MCF 10A (cell line): ENCODE measurements around the gene ENTHD1. TPM values are rescaled to one million over a fixed set of nuclear protein-coding genes. Genes with fewer than 3 reads are reported as not detected.

ENCODE experiments used
- BruUV-seq: library from RNA; stranded (reverse); fragments of 400-500 nt; replicated peaks from 2 replicates; lab custom pipeline; 2021; lab: Mats Ljungman, UMichigan
- CTCF ChIA-PET: fragments of 300-600 bp; sonication (Branson Sonifier 250); formaldehyde crosslinking; extraction: SDS; loops from one replicate; lab custom pipeline; 2021; ENCODE audit warnings: antibody characterized with exemption, inconsistent platforms; lab: Yijun Ruan, JAX
- POLR2A ChIA-PET: fragments of 300-600, 350-650 bp; sonication (Branson Sonifier 250); formaldehyde crosslinking; extraction: SDS; loops from one replicate; lab custom pipeline; 2020; ENCODE audit warnings: antibody characterized with exemption, inconsistent platforms; lab: Yijun Ruan, JAX
- DNase-seq: peaks from one replicate; pipeline ENCODE4 v3.0.0-alpha.2; 2018; ENCODE audit not compliant: unreplicated experiment
- H3K27ac Mint-ChIP-seq: one replicate; pipeline ENCODE4 v1.8.0; 2022; ENCODE audit warnings: mild to moderate bottlenecking, low read depth, mixed read lengths; ENCODE audit not compliant: unreplicated experiment
- H3K27me3 Mint-ChIP-seq: one replicate; pipeline ENCODE4 v1.8.0; 2022; ENCODE audit warnings: mixed read lengths; ENCODE audit not compliant: insufficient read depth, unreplicated experiment
- H3K36me3 Mint-ChIP-seq: one replicate; pipeline ENCODE4 v1.8.0; 2022; ENCODE audit warnings: mild to moderate bottlenecking, moderate library complexity, mixed read lengths; ENCODE audit not compliant: insufficient read depth, unreplicated experiment
- H3K4me1 Mint-ChIP-seq: one replicate; pipeline ENCODE4 v1.8.0; 2022; ENCODE audit warnings: mixed read lengths; ENCODE audit not compliant: insufficient read depth, unreplicated experiment
- H3K4me3 Mint-ChIP-seq: one replicate; pipeline ENCODE4 v1.8.0; 2022; ENCODE audit warnings: mild to moderate bottlenecking, moderate library complexity, mixed read lengths; ENCODE audit not compliant: unreplicated experiment
- H3K9me3 Mint-ChIP-seq: one replicate; pipeline ENCODE4 v1.8.0; 2022; ENCODE audit warnings: mixed read lengths; ENCODE audit not compliant: unreplicated experiment
- CTCF ChIP-seq: fragments of 200-600 bp; IDR thresholded peaks from one replicate; pipeline ENCODE4 v1.8.0; 2022; ENCODE audit warnings: antibody characterized with exemption, mild to moderate bottlenecking; ENCODE audit not compliant: unreplicated experiment
- intact Hi-C: fragments of 100-400 bp; cut with micrococcal nuclease; formaldehyde crosslinking; loops from 2 replicates; pipeline ENCODE4 v1.14.1; 2022
- total RNA-seq: library from RNA; stranded (reverse); gene quantifications from 2 replicates; pipeline ENCODE4 v1.2.3, GENCODE V29; 2022

Gene ENTHD1
- total RNA-seq, 1 experiment from 2014 or later, result not detected

GRCh38 chr22:39722501-39722900 is 171.1 kb downstream of the ENTHD1 start:
- no peak for DNase-seq
- H3K36me3 Mint-ChIP-seq, result peaks cover 4% of the 10 kb centered on the region
- ChIA-PET CTCF (interaction anchor here (0.6 kb wide), 1 partner anchor 187 kb away, joined by 3 read pairs; no protein-coding TSS in a partner anchor), POLR2A (no interaction called here)
- no peak overlapping the region for H3K4me3 Mint-ChIP-seq
- H3K27me3 Mint-ChIP-seq, result peaks cover 59% of the 10 kb centered on the region
- H3K9me3 Mint-ChIP-seq, result no peaks in the 10 kb centered on the region
- intact Hi-C loops, result no loop called here
- BruUV-seq, result no TSS peak
- TF ChIP-seq CTCF, result no peak
- H3K4me1 Mint-ChIP-seq, result no peaks in the 10 kb centered on the region
- no peak overlapping the region for H3K27ac Mint-ChIP-seq

GRCh38 chr22:39722032-39722325 is 171.6 kb downstream of the ENTHD1 start:
- Mint-ChIP-seq H3K27ac (no peak overlapping the region), H3K9me3 (no peaks in the 10 kb centered on the region), H3K36me3 (peaks cover 4% of the 10 kb centered on the region), H3K4me3 (no peak overlapping the region), H3K4me1 (no peaks in the 10 kb centered on the region), H3K27me3 (peaks cover 53% of the 10 kb centered on the region)
- no TSS peak for BruUV-seq
- DNase-seq, result no peak
- POLR2A ChIA-PET, result no interaction called here
- CTCF ChIA-PET, result no interaction called here
- intact Hi-C loops, result no loop called here
- no peak for TF ChIP-seq CTCF

- BruUV-seq, result no TSS peak
- no peak for DNase-seq
- POLR2A ChIA-PET, result no interaction called here
- no peaks in the 10 kb centered on the region for H3K4me1 Mint-ChIP-seq
- TF ChIP-seq CTCF, result no peak
- H3K36me3 Mint-ChIP-seq, result peaks cover 4% of the 10 kb centered on the region
- CTCF ChIA-PET, result no interaction called here
- no peak overlapping the region for H3K27ac Mint-ChIP-seq
- no peak overlapping the region for H3K4me3 Mint-ChIP-seq
- H3K27me3 Mint-ChIP-seq, result peaks cover 48% of the 10 kb centered on the region
- intact Hi-C loops, result no loop called here
- no peaks in the 10 kb centered on the region for H3K9me3 Mint-ChIP-seq
Measured at GRCh38 chr22:39721206-39722031, 172.1 kb downstream of the ENTHD1 start.

- H3K36me3 Mint-ChIP-seq, result peaks cover 4% of the 10 kb centered on the region
- H3K4me3 Mint-ChIP-seq, result no peak overlapping the region
- no peaks in the 10 kb centered on the region for H3K4me1 Mint-ChIP-seq
- no TSS peak for BruUV-seq
- no peak overlapping the region for H3K27ac Mint-ChIP-seq
- DNase-seq, result no peak
- POLR2A ChIA-PET, result no interaction called here
- intact Hi-C loops, result no loop called here
- H3K9me3 Mint-ChIP-seq, result no peaks in the 10 kb centered on the region
- CTCF ChIA-PET, result no interaction called here
- peaks cover 38% of the 10 kb centered on the region for H3K27me3 Mint-ChIP-seq
- TF ChIP-seq CTCF, result no peak
Measured at GRCh38 chr22:39719559-39720450, 173.8 kb downstream of the ENTHD1 start.
